Stimulated activated naive B cell treated with anti-CD40 and anti-IgM and Interleukin-4, amounts not matched to agents 10 μg/mL and 1 μg/mL and 100 μg/mL, for 72 hours (primary cell): ENCODE results near the gene RENBP.

Experiments
- ATAC-seq, 2 donors: fragments of 150-1000 bp; cut with Tn5 transposase; replicated peaks; 2 replicates each; pipeline ENCODE4 v1.10.0; 2021; ENCODE audit warnings: moderate library complexity in 1 of 2
- DNase-seq: peaks from one replicate; pipeline ENCODE4 v3.0.0; 2021
- H3K27ac Mint-ChIP-seq: one replicate; pipeline ENCODE4 v1.8.0; 2022; ENCODE audit warnings: mild to moderate bottlenecking, mixed read lengths
- H3K27me3 Mint-ChIP-seq, 2 donors: one replicate each; pipeline ENCODE4 v1.8.0; 2022; ENCODE audit warnings: mixed read lengths in 2 of 2
- H3K36me3 Mint-ChIP-seq, 2 donors: one replicate each; pipeline ENCODE4 v1.8.0; 2022; ENCODE audit warnings: mixed read lengths in 2 of 2, mild to moderate bottlenecking in 1 of 2
- H3K4me1 Mint-ChIP-seq, 2 donors: one replicate each; pipeline ENCODE4 v1.8.0; 2022; ENCODE audit warnings: mixed read lengths in 2 of 2, mild to moderate bottlenecking in 1 of 2
- H3K4me3 Mint-ChIP-seq, 2 donors: one replicate each; pipeline ENCODE4 v1.8.0; 2022; ENCODE audit warnings: mild to moderate bottlenecking in 2 of 2, mixed read lengths in 2 of 2, moderate library complexity in 1 of 2
- H3K9me3 Mint-ChIP-seq, 2 donors: one replicate each; pipeline ENCODE4 v1.8.0; 2022; ENCODE audit warnings: mixed read lengths in 2 of 2, mild to moderate bottlenecking in 1 of 2

The RENBP gene

DNA sequence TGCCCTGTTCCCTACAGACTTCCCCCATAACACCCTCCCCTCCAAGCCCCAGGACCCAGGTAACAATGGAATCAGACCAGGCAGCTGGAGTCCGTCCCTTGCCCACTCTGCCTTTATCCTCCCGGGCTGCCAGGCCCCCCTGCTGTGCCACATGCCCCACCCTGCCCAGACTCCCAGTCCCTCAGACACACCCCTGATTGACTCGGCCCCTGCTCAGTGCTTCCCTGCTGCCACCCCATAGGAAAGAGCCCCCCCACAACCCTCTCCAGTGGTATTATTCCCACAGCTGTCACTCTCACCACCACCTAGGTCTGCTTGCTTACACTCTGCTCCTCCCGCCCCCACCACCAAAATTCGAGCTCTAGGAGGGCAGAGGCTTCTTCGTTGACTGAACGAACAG lies 4.9 kb downstream of the RENBP start:
- Mint-ChIP-seq H3K4me1 (peaks cover 22 to 37% of the 10 kb centered on the region in 2 donors), H3K27ac (peak overlapping the region; percentile 31), H3K9me3 (no peaks in the 10 kb centered on the region), H3K27me3 (no peaks in the 10 kb centered on the region), H3K36me3 (peaks cover 17 to 22% of the 10 kb centered on the region in 2 donors), H3K4me3 (no peak overlapping the region)
- DNase-seq = no peak
- ATAC-seq = no peak

DNA sequence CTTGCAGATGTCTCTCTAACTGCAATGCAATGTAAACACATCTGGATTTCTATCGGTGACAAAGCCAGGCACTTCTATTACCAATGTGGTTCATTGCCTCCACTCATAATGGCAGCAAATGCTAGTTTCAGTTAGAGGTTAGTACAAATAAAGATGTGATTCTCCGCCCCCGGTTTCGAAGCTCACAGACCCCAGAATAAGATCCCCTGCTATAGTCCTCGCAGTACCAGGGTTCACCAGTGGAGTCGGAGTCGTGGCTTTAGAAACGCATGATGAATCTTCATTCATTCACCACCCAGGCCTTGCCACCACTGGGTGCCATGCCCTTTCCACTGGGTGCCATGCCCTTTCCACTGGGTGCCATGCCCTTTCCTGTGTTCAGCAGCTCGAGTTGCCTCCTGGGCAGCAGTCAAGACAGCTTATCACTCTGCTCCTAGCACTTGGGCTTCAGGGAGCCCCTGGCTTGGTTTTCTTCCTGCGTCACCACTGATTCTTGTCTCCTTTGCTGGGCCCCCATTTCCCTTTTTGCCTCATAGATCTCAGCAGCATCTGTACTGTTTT lies 6.1 kb downstream of the RENBP start:
- H3K27ac Mint-ChIP-seq = no peak overlapping the region
- peaks cover 24 to 35% of the 10 kb centered on the region in 2 donors for H3K4me1 Mint-ChIP-seq

GRCh38 chrX:153937056-153937455 lies 7.4 kb downstream of the RENBP start:
- no peak for ATAC-seq
- peaks cover 15 to 19% of the 10 kb centered on the region in 2 donors for H3K36me3 Mint-ChIP-seq
- H3K27ac Mint-ChIP-seq = no peak overlapping the region
- H3K4me1 Mint-ChIP-seq = peaks cover 24 to 29% of the 10 kb centered on the region in 2 donors
- no peak for DNase-seq
- no peak overlapping the region for H3K4me3 Mint-ChIP-seq
- no peaks in the 10 kb centered on the region for H3K9me3 Mint-ChIP-seq
- H3K27me3 Mint-ChIP-seq = no peaks in the 10 kb centered on the region

More for the DNA sequence above, 6.1 kb downstream of the RENBP start:
- H3K27me3 Mint-ChIP-seq = no peaks in the 10 kb centered on the region
- peaks cover 15 to 20% of the 10 kb centered on the region in 2 donors for H3K36me3 Mint-ChIP-seq
- no peak overlapping the region for H3K4me3 Mint-ChIP-seq
- DNase-seq (no peak), ATAC-seq (no peak)
- no peaks in the 10 kb centered on the region for H3K9me3 Mint-ChIP-seq

DNA sequence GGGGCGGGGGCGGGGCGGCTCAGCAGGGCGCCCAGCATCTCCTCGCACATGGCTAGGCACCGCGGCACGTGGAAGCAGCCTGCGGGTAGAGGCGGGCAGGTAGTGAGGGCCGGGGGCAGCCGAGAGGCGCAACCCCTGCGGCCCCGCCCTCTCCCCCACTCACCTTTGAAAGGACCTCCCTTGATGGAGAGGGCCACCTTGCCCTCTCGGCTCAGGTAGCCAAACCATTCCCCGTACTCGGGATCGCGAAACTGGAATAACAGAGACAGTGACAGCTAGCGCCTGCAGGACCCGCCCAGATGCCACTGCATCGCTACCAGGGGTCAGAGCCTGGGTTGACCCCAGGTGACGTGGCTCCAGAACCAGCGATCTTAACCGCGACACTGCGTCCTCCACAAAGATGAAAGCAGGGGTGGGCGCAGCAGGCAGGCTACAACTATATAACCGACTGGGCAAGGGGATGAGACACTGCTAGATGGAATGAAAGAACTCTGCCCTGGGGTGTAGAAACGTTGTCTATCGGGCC lies 9.1 kb downstream of the RENBP start:
- DNase-seq (no peak), ATAC-seq (no peak)
- Mint-ChIP-seq H3K27ac (peak overlapping the region; percentile 79), H3K4me3 (peak overlapping the region; percentile 56 to 72), H3K4me1 (peaks cover 27 to 34% of the 10 kb centered on the region in 2 donors), H3K36me3 (peaks cover 17 to 27% of the 10 kb centered on the region in 2 donors), H3K27me3 (no peaks in the 10 kb centered on the region), H3K9me3 (no peaks in the 10 kb centered on the region)

GRCh38 chrX:153934762-153935325 lies 9.6 kb downstream of the RENBP start, which contains the start of gene NAA10:
TSS of gene NAA10 (minus strand) at chrX:153935037. CDS start at chrX:153934904, 133 bp downstream.
- H3K27ac Mint-ChIP-seq = peak within 1 kb of the TSS; percentile 94
- ATAC-seq (peak; percentile 91 to 93), DNase-seq (peak; percentile 61)
- peak within 1 kb of the TSS; percentile 87 to 89 for H3K4me3 Mint-ChIP-seq
- H3K27me3 Mint-ChIP-seq = no peaks in the 10 kb centered on the region
- peaks cover 17 to 31% of the 10 kb centered on the region in 2 donors for H3K36me3 Mint-ChIP-seq
- H3K4me1 Mint-ChIP-seq = peaks cover 30 to 32% of the 10 kb centered on the region in 2 donors
- H3K9me3 Mint-ChIP-seq = no peaks in the 10 kb centered on the region

DNA sequence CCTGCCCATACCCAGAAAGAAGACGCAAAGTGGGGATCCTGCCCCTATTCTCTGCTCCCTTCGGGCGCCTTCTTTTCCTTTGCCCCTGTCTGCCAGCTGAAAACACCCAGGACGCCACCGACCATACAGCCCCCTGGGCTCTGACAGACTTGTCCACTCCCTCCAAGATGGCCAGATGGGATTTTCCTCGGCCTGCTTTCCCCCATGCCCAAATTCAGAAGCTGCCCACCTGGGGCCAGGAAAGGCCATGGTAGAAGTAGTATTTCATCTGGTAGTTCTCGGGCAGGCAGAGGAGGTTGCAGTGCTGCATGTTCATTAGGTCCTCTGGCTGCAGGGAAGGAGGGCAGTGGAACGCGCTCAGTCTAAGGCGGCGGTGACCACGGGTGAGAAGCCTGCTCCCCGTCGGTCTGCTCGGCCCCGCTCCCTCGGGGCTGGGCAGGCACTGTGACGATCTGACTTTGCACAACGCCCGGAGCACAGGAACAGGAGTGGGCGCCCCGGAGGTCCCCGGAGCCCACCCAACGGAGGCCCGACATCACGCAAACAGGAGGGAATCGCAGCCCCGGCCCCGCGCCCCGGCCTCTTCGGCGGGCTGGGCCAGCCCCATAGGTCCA lies 10.2 kb downstream of the RENBP start:
- Mint-ChIP-seq H3K27me3 (no peaks in the 10 kb centered on the region), H3K27ac (peak overlapping the region; percentile 94), H3K36me3 (peaks cover 13 to 35% of the 10 kb centered on the region in 2 donors), H3K4me1 (peaks cover 29 to 31% of the 10 kb centered on the region in 2 donors), H3K9me3 (no peaks in the 10 kb centered on the region), H3K4me3 (peak overlapping the region; percentile 87 to 89)
- ATAC-seq (peak; percentile 33 to 34), DNase-seq (no peak)

GRCh38 chrX:153933748-153934147 lies 10.7 kb downstream of the RENBP start:
- DNase-seq = no peak
- Mint-ChIP-seq H3K27me3 (no peaks in the 10 kb centered on the region), H3K4me3 (peak overlapping the region; percentile 87 to 89)

GRCh38 chrX:153932220-153932915 lies 12.1 kb downstream of the RENBP start:
- Mint-ChIP-seq H3K9me3 (no peaks in the 10 kb centered on the region), H3K36me3 (peaks cover 9 to 37% of the 10 kb centered on the region in 2 donors), H3K27me3 (no peaks in the 10 kb centered on the region), H3K4me1 (peaks cover 29 to 34% of the 10 kb centered on the region in 2 donors), H3K4me3 (peak overlapping the region in 1 of 2 donors; percentile 44), H3K27ac (peak overlapping the region; percentile 16)
- DNase-seq = no peak
- no peak for ATAC-seq

More at GRCh38 chrX:153933748-153934147, 10.7 kb downstream of the RENBP start:
- no peaks in the 10 kb centered on the region for H3K9me3 Mint-ChIP-seq
- H3K4me1 Mint-ChIP-seq = peaks cover 32 to 35% of the 10 kb centered on the region in 2 donors
- peak overlapping the region; percentile 94 for H3K27ac Mint-ChIP-seq
- H3K36me3 Mint-ChIP-seq = peaks cover 13 to 39% of the 10 kb centered on the region in 2 donors
- ATAC-seq = no peak

DNA sequence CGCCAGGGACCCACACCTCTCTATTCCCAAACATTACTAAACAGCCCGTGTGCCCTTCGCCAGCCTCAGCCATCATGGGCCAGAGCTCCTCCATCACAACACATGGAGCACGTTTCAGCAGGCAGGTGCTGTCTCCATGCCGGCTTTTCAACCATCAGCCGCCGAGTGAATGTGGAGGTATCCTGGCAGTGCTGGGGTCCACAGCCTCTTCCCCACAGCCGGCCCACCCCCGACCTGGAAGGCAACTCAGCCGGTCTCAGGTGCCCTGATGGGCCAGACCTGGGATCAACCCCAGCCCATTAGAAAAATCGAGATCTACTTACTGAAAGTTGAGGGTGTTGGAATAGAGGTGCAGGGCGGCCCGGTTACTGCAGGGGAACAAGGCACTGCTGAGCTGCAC lies 12.7 kb downstream of the RENBP start:
- DNase-seq (no peak), ATAC-seq (no peak)
- peaks cover 33 to 40% of the 10 kb centered on the region in 2 donors for H3K4me1 Mint-ChIP-seq
- H3K9me3 Mint-ChIP-seq = no peaks in the 10 kb centered on the region
- peaks cover 11 to 42% of the 10 kb centered on the region in 2 donors for H3K36me3 Mint-ChIP-seq
- no peak overlapping the region for H3K4me3 Mint-ChIP-seq
- no peaks in the 10 kb centered on the region for H3K27me3 Mint-ChIP-seq
- H3K27ac Mint-ChIP-seq = peak overlapping the region; percentile 6

- peaks cover 11 to 39% of the 10 kb centered on the region in 2 donors for H3K36me3 Mint-ChIP-seq
- H3K27me3 Mint-ChIP-seq = no peaks in the 10 kb centered on the region
- H3K4me3 Mint-ChIP-seq = no peak overlapping the region
- no peaks in the 10 kb centered on the region for H3K9me3 Mint-ChIP-seq
- H3K4me1 Mint-ChIP-seq = peaks cover 36 to 44% of the 10 kb centered on the region in 2 donors
- no peak for ATAC-seq
- DNase-seq = no peak
- H3K27ac Mint-ChIP-seq = peak overlapping the region; percentile 6
Observed at GRCh38 chrX:153931151-153931550, 13.3 kb downstream of the RENBP start.

DNA sequence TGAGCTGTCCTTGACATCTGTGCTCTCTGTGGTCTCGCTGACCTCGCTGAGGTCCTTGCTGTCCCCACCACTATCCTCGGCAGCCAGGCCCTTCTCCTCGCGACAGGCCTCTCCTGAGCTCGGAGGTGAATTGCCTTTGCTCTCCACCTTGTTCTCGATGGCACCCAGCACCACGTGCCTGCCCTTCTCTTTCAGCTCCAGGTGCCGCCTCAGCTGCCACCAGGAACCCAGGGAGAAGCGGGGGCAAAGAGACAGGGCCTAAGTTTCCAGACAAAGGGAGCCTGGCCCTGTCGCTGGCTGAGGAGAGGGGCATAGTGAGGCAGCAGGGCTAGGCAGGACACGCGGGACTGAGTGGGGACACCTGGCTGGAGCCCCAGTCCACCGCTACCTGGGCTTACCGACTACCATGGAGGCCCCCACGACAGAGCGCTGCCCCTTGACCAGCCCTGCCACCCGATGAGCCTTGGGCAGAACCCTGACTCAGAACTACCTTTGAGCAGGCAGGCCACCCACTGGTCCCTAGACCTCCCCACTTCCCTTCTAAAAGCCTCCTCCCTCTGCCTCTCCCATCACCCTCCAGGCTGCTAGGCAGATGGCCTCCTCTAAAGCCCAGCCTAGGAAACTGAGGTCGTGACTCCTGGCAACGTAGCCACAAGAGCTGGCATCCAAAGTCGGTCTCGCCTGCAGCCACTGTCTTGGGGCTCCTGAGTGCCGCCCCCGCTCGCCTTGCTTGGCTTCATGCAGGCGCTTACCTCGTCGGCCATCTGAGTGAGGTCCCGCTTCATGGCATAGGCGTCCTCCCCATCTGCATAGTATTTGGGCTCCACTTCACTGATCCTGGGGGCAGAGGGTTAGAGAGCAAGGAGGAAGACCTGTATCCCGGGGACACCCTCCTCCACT lies 14.2 kb downstream of the RENBP start:
- H3K4me1 Mint-ChIP-seq = peaks cover 35 to 48% of the 10 kb centered on the region in 2 donors
- peaks cover 11 to 45% of the 10 kb centered on the region in 2 donors for H3K36me3 Mint-ChIP-seq
- ATAC-seq (no peak), DNase-seq (no peak)
- H3K27ac Mint-ChIP-seq = peak overlapping the region; percentile 69
- no peaks in the 10 kb centered on the region for H3K27me3 Mint-ChIP-seq
- H3K9me3 Mint-ChIP-seq = no peaks in the 10 kb centered on the region
- peak overlapping the region; percentile 21 to 43 for H3K4me3 Mint-ChIP-seq

- DNase-seq (no peak), ATAC-seq (no peak)
- H3K9me3 Mint-ChIP-seq = no peaks in the 10 kb centered on the region
- H3K36me3 Mint-ChIP-seq = peaks cover 11 to 46% of the 10 kb centered on the region in 2 donors
- peak overlapping the region; percentile 89 to 94 for H3K4me3 Mint-ChIP-seq
- peak overlapping the region; percentile 14 for H3K27ac Mint-ChIP-seq
- H3K4me1 Mint-ChIP-seq = peaks cover 39 to 52% of the 10 kb centered on the region in 2 donors
- H3K27me3 Mint-ChIP-seq = no peaks in the 10 kb centered on the region
Observed at GRCh38 chrX:153929576-153929975, 14.9 kb downstream of the RENBP start.

GRCh38 chrX:153928846-153929245 lies 15.6 kb downstream of the RENBP start:
- Mint-ChIP-seq H3K27ac (peak overlapping the region; percentile 70), H3K27me3 (no peaks in the 10 kb centered on the region), H3K4me1 (peaks cover 40 to 55% of the 10 kb centered on the region in 2 donors), H3K4me3 (peak overlapping the region; percentile 89 to 94), H3K36me3 (peaks cover 14 to 44% of the 10 kb centered on the region in 2 donors), H3K9me3 (no peaks in the 10 kb centered on the region)
- no peak for DNase-seq
- ATAC-seq = no peak
